Frontal cortex (tissue), 4 donors: ENCODE measurements around the gene MED19. TPM values are rescaled to one million over a fixed set of nuclear protein-coding genes. Genes with fewer than 3 reads are reported as not detected.
"Not testable (repeated sequence)": the region's sequence is repeated elsewhere in the genome, so short reads cannot be mapped to it uniquely, and the experiment has no call there.

ENCODE experiments used
- DNase-seq, 2 donors: peaks; one replicate each; pipeline ENCODE4 v3.0.0; 2012; ENCODE audit warnings: low spot score in 2 of 2
- FAIRE-seq: peaks from 2 replicates; lab custom pipeline; 2012; peaks lifted over from hg19 to GRCh38; lab: Jason Lieb, UNC
- total RNA-seq: library from RNA; depleted of rRNA; stranded (reverse); fragments of >200 nt; gene quantifications from one replicate; pipeline ENCODE4 v1.2.3, GENCODE V29; 2014
- donor health status: control.
- donor health status: control.
- donor health status: control.

Gene MED19
- total RNA-seq, 1 donor from 2014 or later: 33.4 TPM

DNA sequence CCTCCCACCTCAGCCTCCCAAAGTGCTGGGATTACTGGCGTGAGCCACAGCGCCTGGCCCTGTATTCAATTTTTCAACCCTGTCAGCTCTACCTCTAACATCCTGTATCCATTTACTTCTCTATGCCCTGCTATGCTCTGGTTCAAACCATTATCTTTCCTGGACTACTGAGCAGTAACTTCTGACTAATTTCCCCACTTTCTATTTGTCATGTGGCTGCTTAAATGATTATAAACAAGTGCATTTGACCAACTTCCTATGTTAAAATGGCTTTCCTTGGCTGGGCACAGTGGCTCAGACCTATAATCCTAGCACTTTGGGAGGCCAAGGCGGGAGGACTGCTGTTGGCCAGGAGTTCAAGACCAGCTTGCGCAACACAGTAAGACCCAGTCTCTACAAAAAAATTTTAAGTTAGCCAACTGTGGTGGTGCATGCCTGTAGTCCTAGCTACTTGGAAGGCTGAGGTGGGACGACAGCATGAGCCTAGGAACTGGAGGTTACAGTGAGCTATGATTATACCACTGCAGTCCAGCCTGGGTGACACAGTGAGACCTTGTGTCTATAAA lies 2.1 kb downstream of the MED19 start:
- FAIRE-seq: no peak
- no peak for DNase-seq

DNA sequence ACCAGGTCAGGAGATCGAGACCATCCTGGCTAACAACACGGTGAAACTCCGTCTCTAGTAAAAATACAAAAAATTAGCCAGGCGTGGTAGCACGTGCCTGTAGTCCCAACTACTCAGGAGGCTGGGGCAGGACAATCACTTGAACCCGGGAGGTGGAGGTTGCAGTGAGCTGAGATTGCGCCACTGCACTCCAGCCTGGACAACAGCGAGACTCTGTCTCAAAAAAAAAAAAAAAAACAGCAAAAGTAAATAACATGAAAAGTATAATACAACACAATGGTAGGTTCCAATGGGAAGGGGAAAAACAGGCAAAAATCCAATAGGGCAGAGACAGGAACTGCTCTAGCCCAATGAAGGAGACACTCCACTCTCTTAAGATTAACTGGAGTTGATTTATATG lies 6.6 kb downstream of the MED19 start:
- not testable (repeated sequence) for FAIRE-seq, DNase-seq

DNA sequence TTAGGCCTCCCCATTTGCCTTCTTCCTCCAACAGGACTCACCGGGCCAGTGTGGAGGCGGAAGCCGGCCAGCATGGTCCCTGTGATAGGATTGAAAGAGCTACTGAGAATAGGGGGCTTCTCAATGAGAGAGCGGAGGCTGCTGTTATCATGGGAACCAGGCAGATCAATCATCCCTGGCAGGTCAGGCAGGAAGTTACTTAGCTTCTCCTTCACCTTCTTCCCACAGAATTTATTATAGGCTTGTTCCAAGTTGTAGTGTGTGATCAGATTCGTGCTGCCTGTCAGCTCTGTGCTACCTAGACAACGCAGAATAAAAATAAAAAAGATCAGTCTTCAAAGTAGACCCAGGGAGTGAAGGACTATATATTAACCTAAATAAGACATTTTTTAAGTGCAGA lies 7.1 kb downstream of the MED19 start:
- DNase-seq (no peak), FAIRE-seq (no peak)

DNA sequence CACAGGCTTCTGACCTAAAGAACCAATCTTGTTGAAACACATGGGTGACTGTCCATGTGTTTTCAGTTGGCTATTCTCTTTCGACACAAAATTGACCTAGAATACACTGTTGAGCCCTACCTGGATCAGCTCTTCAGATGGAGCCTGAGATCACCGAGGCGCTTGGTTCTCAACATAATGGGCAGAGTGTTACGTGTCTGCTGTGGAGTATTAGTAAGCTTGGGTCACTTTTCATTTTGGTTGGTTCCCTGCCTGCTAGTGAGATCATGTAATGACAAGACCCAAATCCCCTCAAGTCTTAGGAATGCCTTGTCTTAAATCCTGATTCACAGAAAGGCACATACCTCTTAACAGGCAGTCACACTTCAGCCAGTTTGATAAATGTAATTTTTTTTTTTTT lies 8.7 kb downstream of the MED19 start:
- FAIRE-seq (no peak), DNase-seq (no peak)

DNA sequence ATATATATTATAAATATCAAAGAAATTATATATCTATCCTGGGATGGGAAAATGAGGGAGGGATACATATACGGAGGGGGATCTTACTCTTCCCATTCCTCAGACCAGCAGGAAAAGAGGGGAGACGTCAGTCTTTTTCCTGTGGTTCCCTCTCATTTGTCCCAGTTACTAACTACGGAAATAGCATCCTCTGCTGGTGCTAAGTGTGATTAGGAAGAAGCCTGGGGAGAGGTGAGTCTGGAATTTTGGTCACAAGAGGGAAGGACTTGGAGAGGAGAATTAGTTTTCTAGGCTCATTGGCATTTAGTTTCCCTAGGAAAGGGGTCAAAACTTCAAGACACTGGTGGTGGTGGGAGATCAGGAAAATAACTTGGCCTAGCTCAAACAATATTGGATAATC lies 11.6 kb downstream of the MED19 start:
- FAIRE-seq (no peak), DNase-seq (no peak)

DNA sequence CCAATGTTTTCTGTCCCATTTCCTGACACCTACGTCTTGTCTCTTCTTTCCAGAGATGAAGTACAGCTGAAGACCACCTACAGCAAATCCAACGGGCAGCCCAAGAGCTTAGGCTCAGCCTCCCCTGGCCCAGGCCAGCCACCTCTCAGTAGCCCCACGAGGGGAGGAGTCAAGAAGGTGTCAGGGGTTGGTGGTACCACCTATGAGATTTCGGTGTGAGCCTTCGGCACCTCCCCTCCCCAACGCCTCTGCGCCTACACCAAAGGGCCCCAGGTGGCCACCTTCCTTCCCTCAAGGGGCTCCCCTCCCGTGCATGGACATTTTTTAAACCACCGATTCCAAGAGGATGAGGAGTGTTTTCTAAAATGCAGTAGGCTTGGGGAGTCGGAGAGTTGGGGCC lies 12.2 kb downstream of the MED19 start:
- no peak for FAIRE-seq
- DNase-seq: no peak

DNA sequence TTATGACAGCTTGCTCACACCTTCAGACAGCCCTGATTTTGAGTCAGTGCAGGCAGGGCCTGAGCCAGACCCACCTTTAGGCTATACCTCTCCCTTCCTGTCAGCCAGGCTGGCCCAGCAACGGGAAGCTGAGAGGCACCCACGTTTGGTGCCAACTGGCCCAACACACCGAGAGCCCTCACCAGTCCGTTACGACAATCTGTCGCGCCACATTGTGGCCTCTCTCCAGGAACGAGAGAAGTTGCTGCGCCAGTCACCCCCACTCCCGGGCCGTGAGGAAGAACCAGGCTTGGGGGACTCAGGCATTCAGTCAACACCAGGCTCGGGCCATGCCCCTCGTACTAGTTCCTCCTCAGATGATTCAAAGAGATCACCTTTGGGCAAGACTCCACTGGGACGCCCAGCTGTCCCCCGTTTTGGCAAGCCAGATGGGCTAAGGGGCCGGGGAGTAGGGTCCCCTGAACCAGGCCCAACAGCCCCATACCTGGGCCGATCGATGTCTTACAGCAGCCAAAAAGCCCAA lies 13.1 kb downstream of the MED19 start:
- FAIRE-seq: no peak
- no peak for DNase-seq

DNA sequence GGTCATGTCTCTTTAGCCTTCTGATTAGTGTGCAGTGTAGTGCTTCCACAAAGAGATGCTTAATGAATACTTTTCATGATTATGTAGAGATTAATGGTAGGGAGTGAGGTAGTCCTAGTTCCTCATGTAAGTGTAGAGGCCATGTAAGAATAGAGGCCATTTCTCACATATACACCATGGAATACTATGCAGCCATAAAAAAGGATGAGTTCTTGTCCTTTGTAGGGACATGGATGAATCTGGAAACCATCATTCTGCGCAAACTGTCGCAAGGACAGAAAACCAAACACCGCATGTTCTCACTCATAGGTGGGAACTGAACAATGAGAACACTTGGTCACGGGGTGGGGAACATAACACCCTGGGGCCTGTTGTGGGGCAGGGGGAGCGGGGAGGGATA lies 21.5 kb downstream of the MED19 start:
- FAIRE-seq, DNase-seq: not testable (repeated sequence)

DNA sequence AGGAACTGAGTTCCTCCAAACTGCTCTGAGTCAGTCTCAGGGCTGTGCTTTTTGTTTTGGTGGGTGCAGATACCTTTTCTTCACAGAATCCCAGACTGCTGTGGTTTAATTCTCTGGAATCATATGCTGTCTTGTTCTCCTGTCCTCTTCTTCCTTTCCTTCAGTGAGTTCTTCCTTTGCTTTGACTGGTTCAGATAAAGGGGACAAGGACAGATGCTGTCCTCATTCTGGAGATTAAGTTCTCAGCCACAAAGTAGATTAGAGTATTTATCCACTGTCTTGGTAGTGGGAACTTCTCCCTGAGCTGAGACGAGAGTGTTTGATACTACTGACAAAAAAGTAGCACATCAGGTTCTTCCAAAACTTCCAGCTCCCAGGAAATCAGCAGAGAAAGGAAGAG lies 30.8 kb downstream of the MED19 start:
- DNase-seq (no peak), FAIRE-seq (no peak)

DNA sequence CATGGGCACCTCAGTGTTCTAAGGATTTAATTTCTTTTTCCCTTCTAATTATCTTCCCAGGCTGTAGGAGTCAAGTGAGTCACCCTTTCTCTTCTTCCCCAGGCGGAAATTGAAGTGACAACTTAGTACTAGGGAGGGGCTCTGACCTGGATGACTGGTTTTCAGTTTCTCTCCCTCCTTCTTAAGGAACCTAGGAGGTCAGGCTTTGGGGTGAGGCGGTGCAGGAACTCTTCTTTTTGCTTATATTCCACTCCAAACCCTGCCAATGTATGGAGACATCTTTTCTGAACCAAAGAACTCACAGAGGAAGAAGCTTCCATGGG lies 31.5 kb downstream of the MED19 start:
- FAIRE-seq: no peak
- DNase-seq: no peak

DNA sequence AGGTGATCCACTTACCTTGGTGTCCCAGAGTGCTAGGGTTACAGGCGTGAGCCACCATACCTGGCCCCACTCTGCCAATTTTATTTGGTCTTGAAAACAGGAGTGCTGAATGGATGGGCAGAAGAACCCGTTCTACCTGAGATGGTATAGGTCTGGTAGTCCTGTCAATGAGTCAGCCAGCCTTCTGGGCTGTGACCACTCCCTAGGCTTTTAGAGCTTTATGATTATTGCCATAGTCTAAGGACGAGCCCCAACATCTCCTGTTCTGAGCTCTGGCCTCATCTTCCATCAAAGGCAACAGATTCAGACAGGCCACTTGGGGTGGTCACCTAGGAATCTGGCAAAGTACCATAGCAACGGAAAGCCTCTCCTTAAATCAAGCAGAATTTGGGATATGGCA lies 32.6 kb downstream of the MED19 start:
- no peak for FAIRE-seq
- DNase-seq: no peak

DNA sequence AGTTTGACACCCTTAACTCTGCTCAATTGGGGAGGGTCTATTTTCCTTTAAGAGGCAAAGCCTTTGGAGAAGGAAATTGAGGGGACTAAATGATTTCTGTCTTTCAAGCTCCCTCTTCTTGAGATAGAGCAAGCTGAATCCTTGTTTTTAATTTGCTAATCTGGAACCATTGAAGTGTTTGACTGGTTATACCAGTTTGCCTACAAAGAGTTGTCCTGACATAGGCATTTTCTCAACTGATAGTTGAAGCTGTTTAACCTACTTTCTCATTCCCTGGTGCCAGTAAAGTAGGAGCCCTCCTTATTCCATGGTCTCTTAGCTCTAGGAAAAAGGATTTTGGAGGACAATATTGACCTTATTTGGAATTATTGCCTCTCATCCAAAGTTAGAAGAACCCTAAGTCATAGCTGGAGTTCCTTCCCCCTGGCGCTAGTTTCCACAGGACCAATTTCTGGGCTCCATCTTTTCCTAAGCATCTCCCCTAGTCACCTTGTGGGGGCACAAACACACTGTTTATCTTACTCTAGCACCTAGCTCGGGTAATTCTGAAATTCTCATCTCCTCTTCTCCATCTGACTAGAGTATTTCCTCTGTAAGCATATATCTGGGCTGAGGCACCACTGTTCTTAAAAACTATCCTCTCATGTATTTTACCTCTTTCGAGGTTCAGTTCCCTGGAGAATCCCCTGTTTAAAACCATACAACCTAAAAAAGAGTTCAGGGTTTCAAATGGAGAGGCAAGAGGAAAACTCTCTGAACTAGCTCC lies 36.7 kb downstream of the MED19 start:
- DNase-seq (no peak), FAIRE-seq (no peak)

DNA sequence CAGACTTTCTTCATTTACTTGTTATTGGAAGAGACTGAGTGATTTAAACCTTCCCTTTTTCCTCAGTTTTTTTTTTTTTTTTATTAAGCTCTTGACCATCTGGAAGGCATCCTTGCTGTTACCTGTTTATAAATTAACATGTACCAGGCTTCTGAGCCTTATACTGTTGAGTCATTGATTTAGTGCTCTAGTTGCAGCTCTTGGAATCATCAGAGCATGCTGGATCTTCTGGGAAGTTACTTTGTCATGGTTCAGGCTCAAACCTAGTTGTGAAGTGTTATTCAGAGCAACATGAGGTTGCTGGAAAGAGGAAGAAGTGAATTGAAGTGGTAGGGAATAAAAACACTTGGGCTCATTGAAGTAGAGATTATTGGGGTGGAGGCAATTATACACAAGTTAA lies 37.8 kb downstream of the MED19 start:
- no peak for FAIRE-seq
- DNase-seq: no peak

DNA sequence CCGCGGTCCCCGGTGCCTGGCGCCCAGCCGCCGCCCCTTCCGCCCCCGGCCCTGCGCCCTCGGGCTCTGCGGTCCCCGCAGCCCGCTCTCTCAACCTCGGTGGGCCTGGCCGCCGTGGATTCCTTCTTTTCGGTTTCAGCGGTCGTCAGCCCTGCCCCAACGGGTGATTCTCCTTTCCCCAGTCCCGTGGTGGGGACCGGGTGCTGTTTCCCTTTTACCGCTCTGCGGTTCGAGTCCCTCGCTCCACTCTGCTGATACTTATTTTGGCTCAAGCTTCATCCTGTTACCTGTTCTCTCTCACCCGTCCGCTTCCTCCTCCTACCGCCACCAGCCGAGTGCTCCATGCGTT lies 43.6 kb downstream of the MED19 start:
- FAIRE-seq (no peak), DNase-seq (no peak)

DNA sequence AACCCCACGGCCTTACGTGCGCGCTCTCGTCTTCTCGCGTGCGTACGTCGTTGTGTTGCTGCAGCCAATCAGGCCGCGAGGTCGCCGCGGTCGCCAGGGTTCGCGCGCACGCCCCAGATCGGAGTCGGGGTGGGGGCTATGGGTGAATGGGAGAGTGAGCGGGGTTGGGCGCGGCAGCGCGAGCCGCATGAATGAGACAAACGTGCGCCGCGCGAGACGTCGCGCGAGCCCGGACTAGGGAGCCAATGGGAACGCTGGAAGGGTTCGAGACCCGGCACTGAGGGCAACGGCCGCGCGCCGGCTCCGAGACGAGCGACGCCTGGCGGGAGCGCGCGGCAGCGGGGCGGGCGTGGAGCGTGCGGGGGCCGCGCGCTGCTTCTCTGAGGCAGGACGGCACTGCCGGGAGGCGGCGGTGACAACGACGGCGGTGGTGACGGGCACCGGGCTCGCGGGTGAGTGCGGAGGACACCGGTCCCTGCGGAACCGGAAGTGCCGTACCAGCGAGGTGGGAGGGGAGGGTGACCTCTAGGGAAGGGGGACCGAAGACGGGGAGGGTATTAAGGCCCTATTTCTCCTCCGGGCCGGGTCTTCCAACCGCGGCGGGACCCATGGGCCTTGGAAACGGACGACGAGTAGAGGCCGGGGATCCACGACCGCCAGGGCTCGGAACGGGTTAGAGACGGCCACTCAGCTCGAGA lies 44.1 kb downstream of the MED19 start, which contains the start of gene ZDHHC5:
ZDHHC5 (plus strand) TSS at position 379 of the 698 bp plus-strand sequence. CDS start 4,977 bp downstream, outside the sequence.
- DNase-seq (peak; percentile 97 to 98), FAIRE-seq (no peak)

DNA sequence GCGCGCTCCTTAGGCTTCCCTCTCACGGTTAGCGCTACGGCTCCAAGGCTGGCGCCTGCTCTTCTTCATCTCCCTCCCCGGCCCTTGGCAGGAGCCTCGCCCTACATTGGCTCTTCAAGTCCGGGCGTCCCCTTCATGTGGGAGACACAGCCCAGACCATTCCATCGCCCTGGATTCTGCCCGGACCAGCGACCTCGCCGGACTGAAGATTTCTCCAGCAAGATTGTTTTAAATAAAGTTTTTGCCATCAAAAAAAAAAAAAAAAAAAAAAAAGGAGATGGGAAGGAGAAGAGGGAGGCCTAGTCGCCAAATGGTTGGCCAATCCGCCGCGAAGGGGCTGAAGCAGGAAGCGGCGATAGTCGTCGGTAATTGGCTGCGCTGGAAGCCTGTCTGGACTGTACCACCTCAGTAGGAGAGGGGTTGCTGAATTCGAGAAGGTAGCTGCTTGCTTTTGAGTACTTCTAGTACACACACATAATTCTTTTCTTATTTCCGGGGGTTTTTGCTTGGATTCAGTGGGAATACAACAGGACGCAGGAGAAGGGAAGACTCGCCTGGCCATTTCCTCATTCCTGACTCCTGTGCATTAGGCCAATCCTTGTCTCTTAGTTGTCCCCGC lies 44.8 kb downstream of the MED19 start:
- FAIRE-seq (peak; percentile 71), DNase-seq (peak; percentile 91 to 93)

DNA sequence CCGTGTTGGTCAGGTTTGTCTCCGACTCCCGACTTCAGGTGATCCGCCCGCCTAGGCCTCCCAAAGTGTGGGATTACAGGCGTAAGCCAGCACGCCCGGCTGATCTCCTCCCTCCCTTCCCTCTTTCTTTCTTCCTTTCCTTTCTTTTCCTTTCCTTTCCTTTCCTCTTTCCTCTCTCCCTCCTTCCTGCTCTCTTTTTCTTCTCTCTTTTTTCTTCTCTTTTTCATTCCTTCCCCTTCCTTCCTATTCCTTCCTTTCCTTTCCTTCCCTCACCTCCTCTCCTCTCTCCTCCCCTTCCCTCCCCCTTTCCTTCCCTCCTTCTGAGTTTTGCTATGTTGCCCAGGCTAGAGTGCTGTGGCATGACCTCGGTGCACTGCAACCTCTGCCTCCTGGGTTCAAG lies 48.0 kb downstream of the MED19 start:
- FAIRE-seq (no peak), DNase-seq (no peak)

DNA sequence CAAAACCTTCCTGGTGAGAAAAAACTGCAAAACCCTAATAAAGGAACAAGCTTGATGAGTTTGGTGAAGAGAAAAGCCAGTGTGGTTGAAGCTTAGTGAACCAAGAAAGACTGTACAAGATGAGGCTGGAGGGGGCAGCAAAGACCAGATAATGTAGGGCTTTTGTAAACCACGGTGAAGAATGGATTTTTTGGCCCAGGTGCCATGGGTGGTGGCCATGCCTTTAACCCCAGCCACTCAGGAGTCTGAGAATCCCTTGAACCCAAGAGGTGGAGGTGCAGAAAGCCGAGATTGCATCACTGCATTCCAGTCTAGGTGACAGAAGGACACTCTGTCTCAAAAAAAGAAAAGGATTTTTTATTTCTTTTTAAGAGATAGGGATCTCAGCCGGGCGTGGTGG lies 49.1 kb downstream of the MED19 start:
- DNase-seq (no peak), FAIRE-seq (no peak)

DNA sequence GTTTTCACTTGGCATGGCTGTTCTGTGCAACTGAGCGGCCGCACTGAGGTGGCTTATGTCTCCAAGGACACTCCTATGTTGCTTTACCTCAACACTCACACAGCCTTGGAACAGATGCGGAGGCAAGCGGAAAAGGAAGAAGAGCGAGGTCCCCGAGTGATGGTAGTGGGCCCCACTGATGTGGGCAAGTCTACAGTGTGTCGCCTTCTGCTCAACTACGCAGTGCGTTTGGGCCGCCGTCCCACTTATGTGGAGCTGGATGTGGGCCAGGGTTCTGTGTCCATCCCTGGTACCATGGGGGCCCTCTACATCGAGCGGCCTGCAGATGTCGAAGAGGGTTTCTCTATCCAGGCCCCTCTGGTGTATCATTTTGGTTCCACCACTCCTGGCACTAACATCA lies 52.3 kb downstream of the MED19 start:
- DNase-seq: no peak
- no peak for FAIRE-seq

DNA sequence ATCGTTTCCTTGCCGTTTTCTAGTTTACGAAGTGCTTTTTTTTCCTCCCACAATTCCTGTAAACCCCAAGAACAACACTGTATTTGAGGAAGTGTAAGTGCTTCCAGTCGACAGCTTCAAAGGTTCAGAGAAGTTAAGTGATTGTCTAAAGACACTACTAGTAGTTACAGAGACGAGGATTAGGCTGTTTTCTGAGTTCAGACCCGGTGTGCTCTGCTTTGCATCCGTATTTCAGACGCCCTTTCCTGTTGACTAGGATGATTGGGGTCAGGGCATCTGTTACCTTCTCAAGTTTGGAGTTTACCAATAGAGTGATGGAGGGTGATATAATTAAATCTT lies 54.0 kb downstream of the MED19 start:
- DNase-seq (no peak), FAIRE-seq (no peak)
